DMS53 treated with DMSO at 0.1 percent for 48 hours (cell line): ENCODE measurements around the gene TNFAIP3.

Experiments used
- DNase-seq: peaks from one replicate; lab custom pipeline; 2025; ENCODE audit not compliant: unreplicated experiment; lab: John Stamatoyannopoulos, UW

The TNFAIP3 gene

DNA sequence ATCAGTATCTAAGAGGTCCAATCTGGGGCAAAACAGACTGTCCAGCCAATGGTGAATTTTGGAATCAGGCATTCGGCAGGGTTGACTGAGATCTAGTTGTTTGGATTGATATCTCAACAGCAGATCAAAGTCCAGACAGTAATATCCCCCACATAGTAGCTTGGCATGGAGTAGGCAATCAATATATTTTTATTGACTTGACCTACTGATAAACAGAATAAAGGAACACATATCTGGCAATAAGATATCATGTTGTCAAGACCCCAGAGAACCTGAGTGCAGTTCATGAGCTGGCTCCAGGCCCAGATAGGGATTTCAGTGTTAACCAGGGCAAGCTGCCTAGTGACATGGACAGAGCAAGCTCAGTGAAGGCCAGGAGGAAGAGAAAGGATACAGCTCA is 34.4 kb downstream of the TNFAIP3 start:
- DNase-seq = no peak

DNA sequence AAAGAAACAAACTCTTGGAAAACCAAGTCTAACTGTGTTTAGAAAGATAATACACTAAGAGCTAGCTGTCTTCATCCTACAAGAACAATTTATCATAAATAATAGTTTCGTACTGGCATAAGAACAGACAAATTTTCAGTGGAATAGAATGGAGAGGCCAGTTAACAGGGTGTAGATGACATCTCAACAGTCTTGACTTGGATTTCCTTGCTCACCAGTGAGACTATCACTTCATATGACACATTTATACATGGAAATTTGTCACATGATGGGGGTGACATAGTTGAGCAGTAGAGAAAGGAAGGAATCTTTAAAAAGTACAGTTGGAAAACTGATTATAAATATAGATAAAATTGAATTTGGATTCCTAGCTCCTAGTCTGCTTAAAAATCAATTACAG is 35.6 kb downstream of the TNFAIP3 start:
- no peak for DNase-seq

DNA sequence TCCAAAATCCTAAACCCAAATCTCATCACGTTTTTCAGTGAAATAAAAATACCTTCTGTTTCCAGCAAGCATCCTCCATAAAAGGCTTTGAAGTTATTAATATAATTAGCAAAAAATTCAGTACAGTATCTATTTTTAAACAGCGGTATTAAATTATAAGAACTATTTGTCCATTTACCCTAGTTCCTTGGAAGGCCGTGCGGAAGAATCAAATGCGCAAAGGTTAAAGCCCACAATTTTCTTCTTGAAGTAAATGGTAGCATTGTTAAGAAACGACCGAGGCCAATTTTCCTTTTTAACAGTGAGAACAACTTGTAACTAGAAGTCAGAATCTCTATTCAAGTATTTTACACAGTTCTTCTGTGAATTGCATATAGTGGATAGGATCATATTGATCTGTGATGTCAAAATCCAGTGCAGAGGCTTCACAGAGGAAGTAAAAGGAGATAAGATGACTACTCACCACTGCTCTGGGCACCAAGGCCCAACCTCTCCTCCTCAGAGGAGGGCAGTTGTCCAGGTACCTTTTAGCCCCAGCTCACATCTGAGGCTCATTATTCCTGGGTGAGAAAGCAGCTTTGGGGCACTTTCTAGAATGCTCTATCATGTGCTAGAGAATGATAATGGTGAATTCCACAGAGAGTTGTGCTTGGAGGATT is 36.3 kb downstream of the TNFAIP3 start:
- no peak for DNase-seq

DNA sequence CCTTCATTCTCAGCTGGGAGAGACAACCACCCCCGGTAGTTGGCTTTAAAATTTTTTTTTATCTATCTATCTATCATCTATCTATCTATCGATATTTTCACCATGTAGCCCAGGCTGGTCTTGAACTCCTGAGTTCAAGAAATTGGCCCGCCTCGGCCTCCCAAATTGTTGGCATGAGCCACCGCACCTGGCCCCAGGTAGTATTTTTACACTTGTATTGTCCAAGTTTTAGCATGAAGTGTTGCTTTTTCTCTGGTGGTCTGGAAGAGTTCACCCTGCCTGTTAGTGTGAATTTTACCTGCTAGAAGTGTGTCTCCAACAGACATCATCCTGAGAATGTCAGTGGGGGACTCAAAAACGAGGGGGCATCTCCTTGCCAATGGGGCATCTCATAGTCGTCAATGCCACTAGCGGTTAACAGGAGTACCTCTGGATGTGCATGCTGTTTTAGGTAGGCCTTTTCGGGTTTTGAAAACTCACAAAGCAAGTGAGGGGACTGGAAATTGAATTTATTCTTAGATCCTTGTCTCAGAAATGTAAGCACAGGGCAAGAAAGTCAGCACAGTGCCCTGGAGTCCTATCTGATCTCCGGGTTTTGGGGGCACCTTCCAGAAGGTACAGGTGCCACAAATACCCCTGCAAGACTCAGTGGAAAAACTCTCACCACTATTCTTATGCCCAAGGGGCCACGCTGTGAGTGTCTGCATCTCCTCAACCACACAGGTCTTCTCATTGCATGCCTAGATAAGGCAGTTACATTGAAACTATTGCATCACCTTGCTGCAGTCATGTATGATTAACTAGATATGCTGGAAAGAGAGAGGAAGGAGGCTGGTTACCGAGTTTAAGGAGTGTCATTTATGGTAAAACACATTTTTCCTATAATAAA is 37.1 kb downstream of the TNFAIP3 start:
- no peak for DNase-seq

DNA sequence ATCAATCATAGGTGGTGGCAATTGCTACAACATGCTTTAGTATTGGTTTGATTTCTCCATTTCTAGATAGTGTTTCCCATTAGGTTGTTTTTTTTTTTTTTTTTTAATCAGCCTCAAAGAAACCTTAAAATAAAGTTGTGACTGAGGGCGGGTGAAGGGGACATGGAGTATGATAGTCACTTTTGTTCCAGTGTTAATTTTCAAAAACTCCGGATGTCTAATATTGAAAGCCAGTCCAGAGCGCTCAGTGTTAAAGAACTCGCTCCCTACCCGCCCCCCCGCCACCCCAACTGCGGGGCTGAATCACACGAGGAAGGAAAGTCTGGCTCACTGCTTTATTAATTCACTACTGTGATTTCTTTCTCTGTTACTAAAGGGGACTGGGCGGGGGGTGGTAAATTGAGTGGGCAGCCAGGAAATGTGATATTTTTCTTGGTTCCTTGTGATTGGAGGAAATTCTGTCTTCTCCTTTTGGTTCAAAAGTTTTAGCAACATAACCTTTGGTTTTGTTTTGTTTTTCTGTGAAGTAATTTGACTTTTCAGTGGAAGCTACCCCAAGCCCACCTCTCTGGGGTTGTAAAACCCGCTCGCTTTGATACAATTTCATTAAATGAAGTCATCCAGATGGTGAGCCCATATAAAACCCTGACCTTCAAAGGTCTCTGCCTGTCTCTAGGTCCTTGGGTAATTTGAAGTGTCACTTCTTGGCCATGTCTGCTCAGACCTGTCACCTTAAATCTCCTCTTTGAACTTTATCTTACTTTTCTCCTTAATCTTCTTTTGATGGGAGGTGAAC is 38.0 kb downstream of the TNFAIP3 start:
- DNase-seq = no peak

DNA sequence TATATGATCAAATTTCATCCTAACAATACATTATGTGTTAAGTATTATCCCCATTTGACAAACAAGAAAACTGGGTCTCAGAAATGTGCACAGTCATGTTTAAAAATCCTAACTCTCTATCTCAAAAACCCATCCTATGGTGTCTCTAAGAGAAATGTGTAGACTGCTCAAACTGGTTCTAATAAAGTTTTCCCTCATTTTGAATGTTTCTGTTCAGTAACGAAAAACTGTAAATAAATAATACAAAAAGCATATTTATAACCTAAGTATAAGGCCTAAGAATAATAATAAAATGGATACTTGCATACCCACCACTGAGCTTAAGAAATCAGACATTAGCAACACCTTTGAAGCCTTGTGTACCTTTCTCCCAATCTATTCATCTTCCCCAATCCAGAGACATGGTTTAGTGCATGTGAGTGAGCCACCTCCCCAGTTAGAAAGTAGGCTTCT is 39.0 kb downstream of the TNFAIP3 start:
- DNase-seq = no peak

DNA sequence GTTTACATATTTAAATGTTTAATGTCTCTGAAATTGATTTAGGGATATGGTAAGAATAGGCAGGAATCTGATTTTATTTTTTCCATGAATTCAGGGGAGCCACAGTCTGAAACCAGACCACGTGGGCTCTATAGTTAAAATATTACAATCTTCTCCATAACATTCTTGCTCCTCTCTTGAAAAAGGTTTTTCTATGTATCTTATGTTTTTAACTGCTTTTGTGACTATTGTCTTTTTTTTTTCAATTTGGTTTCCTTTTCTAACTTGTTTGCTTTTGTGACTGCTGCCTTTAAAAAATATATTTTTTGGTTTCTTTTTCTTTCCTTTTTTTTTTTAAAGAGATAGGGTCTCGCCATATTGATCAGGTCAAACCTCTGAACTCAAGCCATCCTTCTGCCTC is 40.1 kb downstream of the TNFAIP3 start:
- DNase-seq = no peak

DNA sequence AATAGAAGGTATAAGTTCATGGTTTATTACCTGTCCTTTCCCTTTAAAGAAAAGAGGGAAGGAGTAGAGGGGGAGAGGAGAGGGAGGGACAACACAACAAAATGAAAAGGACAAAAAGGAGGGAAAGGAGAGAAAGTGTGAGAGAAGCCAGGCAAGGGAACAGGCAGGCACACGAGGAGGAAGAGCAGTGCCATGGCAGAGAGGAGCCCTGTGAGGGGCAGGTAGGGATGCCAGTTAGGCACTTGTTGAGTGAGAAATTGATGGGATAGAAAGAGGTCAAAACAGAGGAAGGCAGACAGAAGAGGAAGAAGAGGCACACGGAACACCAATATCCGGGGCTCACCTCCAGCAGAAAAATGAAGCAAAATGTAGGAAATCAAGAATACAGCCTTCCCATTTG is 42.5 kb downstream of the TNFAIP3 start:
- DNase-seq = no peak

DNA sequence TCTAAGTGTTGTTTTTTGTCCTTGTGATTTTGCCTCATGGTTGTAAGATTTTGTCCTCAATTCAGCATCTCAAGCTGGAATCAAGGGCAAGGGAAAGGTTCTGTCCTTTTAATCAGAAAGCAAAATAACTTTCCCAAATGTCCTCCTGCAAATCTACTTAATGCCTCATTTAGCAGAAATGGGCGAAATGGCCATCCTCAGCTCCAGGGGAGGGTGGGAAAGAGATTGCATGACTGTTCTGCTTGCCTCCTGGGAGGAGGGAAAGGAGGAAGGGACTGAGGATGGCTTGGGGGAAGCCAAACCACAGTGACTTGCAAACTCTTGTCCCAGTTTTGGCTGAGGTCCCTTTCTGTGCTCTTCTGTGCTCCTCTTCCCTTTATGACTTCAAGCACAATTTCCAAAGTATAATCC is 43.4 kb downstream of the TNFAIP3 start:
- DNase-seq = no peak

DNA sequence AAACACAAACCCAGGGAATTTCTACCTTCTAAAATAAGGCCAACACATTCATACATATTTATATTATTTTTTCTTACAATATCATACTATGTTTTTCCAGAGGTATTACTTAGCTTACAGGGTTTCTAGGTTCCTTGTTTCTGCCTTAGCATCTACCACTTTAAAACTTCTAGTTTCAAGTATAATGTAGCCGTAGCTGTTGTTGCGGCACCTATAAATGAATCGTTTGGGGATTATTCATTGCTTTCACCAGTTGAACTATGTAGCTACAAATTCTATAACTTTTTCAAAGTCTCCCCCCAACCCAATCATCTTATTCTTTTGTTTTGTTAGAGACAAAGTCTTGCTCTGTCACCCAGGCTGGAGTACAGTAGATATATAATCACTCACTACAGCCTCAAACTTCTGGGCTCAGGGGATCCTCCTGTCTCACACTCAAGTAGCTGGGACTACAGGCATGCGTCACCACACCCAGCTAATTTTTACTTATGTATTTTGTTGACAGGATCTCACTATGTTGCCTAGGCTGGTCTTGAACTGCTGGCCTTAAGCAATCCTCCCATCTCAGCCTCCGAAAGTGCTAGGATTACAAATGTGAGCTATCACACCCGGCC is 43.9 kb downstream of the TNFAIP3 start:
- no peak for DNase-seq

DNA sequence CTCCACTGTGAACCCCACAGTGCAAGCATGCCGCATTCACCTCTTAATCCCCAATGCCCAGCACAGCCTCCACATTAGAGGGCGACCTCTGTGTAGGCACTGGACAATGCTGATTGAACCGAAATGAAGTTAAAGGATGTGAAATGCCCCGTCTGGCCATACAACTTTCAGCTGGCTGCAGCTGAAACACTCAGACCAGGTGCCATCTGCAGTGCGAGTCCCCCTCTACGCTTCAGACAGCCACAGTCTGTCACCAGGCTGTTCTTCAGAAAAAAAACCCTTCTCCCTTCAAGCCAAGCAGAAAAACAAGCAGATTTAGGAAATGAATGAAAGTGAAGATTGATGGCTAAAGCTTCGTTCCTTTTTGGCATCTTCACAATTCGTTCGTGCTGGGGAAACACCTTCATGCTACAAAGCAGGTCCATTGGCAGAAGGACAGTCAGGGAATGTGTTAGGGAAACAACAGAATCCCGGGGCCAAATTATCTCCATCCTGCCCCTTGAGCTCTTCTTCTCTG is 44.7 kb downstream of the TNFAIP3 start:
- no peak for DNase-seq

DNA sequence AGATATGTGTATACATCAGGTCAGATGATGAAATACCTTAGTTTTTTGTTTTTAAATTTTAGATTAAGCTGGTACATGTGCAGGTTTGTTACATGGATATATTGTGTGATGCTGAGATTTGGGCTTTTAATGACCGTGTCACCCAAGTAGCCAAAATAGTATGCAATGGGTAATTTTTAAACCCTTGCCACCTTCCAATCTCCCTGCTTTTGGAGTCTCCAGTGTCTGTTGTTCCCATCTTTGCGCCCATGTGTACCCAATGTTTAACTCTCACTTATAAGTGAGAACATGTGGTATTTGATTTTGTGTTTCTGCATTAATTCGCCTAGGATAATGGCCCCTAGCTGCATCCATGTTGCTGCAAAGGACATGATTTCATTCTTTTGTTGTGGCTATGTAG is 45.8 kb downstream of the TNFAIP3 start:
- DNase-seq = no peak

DNA sequence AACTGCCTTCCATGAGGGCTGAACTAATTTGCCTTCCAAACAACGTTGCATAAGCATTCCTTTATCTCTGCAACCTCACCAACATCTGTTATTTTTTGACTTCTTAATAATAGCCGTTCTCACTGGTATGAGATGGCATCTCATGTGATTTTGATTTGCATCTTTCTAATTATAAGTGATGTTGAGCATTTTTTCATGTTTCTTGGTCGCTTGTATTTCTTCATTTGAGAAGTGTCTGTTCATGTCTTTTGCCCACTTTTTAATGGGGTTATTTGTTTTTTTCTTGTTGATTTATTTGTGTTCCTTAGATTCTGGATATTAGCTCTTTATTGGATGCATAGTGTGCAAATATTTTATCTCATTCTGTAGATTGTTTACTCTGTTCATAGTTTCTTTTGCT is 46.4 kb downstream of the TNFAIP3 start:
- DNase-seq = no peak

DNA sequence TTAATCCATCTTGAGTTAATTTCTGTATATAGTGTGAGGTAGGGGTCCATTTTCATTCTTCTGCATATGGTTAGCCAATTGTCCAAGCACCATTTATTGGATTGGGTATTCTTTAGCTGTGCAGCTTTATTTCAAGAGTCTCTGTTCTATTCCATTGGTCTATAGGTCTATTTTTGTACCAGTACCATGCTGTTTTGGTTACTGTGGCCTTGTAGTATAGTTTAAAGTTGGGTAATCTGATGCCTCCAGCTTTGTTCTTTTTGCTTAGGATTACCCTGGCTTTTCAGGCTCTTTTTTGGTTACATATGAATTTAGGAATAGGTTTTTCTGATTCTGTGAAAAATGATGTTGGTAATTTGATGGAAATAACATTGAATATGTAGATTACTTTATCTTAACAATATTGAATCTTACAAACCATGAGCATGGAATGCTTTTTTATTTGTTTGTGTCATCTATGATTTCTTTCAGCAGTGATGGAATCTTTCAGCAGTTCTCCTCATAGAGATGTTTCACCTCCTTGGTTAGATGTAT is 47.0 kb downstream of the TNFAIP3 start:
- DNase-seq = no peak

DNA sequence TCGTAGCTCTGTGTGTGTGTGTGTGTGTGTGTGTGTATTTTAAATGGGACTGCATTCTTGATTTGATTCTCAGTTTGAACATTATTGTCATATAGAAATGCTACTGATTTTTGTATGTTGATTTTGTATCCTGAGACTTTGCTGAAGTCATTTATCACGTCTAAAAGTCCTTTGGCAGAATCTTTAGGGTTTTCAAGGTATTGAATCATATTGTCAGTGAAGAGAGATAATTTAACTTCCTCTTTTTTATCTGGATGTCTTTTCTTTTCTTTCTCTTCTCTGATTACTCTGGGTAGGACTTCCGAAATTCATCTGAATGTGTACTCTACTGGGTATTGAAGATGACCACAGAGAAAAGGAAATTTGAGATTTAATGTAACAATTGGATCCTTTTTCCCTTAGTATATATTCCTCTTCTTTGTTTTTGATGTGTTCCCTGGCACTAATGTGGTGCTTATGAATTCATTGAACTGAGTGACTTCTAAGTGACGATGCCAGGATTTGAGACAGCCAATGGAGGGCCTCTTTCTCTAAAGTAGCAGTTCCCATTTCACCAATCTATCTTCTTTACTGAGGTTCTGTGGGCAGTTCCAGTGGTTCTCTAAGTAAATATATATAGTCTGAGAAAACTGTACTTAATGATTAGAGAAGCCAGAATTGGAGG is 47.6 kb downstream of the TNFAIP3 start:
- DNase-seq = no peak

DNA sequence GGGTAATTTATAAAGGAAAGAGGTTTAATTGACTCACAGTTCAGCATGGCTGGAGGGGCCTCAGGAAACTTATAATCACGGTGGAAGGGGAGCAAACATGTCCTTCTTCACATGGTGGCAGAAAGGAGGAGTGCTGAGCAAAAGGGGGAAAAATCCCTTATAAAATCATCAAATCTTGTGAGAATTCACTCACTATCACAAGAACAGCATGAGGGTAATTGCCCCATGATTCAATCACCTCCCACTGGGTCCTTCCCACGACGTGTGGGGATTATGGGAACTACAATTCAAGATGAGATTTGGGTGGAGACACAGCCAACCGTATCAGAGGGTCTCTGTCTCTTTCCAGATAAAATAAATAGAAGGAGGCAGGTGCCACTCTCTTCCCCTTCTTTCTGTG is 48.7 kb downstream of the TNFAIP3 start:
- DNase-seq = no peak

DNA sequence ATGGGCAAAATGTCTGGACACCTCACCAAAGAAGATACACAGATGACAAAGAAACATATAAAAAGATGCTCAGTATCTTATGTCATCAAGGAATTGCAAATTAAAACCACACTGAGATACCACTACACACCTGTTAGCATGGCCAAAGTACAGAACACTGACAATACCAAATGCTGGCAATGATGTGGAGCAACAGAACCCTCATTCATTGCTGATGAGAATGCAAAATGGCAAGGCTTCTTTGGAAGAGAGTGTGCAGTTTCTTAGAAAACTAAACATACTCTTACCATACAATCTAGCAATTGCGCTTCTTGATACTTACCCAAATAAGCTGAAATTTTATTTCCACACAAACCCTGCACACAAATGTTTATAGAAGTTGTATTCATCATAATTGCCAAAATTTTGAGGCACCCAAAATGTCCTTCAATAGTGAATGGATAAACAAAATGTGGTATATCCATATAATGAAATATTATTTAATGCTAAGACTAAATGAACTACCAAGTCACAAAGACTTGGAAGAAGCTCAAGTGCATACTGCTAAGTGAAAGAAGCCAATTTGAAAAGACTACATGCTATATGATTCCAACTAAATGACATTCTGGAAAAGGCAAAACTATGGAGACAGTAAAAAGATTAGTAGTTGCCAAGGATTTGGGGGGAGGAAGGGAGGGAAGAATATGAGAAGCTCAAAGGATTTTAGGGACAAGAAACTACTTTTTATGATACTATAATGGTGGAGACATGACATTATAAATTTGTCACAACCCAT is 50.7 kb downstream of the TNFAIP3 start:
- no peak for DNase-seq

DNA sequence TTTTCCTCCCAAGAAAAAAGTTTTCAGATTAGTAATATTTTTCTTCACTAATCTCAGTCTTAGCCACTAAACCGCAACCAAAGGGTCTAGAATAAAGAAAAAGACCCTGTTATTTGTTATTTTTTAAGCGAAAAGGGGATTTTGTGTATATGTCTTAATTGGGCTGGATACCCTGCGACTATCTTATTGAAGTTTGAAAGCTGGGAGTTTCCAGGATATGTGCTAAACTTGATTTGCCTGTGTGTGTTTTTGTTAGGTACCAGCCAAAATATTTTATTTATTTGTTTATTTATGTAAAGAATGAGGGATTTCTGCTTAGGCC is 52.4 kb downstream of the TNFAIP3 start:
- no peak for DNase-seq

DNA sequence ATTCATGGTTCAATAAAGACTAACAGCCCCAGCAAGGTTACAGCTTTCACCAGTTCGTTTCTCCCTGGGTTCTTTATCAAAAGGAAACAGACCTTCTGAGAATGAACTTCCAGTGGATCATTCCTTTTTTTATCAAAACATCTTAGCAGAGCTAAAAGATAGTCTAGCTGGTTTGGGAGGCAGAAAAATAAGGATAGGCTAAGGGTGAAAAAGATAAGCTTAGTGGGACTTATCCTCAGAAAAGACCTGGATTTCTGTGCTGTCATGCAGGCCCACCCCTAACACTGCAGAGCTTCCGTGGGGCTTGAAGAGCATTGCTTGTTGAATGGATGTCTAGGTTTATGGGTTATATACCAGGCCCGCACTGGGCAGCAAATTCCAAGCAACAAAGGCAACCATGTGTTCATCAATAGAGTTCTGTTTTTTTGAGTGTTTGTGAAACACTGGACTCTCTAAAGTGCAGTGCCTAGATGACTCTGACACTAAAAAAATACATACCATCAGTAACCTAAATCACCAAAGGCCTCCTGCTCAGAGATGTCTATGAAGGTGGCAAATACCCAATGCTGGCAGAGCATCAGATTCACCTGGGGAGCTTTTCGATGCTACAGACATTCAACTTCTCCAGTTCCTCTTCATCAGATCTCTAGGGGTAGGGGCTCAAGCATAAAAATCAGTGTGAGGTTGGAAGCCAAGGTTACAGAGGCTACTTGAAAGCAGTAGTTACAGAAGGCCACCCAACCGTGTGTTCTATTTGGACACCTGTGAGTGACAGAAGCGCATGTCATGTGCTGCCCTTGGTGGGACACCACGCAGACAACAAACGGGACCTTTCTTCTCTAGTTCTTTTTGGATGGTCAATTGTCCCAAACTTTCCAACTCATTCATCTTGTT is 53.0 kb downstream of the TNFAIP3 start:
- no peak for DNase-seq
